Measurements from ENCODE around the gene RHOV. TPM values are rescaled to one million over a fixed set of nuclear protein-coding genes. Genes with fewer than 3 reads are reported as not detected.

Gene RHOV
- total RNA-seq, 1 donor from 2014 or later: 7.1 TPM

DNA sequence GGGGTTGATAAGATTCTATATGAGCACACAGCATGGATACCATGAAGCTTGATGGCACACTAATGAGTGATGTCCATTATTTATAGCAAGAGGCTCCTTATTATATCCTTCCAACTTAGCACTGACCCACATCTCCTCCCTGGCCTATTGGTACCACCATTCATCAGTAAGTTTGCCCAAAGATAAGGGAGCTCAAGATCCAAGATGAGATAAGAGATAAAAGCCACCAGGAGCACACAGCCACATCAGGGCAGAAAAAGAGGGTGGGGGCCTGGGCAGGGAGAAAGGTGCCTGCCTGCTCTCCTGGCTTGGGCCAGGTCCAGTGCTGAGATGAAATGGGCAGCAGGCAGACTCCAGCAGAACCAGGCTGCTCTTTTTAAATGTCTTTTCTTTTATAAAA is 41.1 kb downstream of the RHOV start:
- Histone ChIP-seq H3K4me3 (ENCODE audit: low read depth, low read length) (no peak overlapping the region), H3K36me3 (ENCODE audit: control insufficient read depth, insufficient read depth, low read length) (no peaks in the 10 kb centered on the region), H3K27me3 (ENCODE audit: control insufficient read depth, insufficient read depth, low read length) (no peaks in the 10 kb centered on the region)
- TF ChIP-seq, protein P1, sequence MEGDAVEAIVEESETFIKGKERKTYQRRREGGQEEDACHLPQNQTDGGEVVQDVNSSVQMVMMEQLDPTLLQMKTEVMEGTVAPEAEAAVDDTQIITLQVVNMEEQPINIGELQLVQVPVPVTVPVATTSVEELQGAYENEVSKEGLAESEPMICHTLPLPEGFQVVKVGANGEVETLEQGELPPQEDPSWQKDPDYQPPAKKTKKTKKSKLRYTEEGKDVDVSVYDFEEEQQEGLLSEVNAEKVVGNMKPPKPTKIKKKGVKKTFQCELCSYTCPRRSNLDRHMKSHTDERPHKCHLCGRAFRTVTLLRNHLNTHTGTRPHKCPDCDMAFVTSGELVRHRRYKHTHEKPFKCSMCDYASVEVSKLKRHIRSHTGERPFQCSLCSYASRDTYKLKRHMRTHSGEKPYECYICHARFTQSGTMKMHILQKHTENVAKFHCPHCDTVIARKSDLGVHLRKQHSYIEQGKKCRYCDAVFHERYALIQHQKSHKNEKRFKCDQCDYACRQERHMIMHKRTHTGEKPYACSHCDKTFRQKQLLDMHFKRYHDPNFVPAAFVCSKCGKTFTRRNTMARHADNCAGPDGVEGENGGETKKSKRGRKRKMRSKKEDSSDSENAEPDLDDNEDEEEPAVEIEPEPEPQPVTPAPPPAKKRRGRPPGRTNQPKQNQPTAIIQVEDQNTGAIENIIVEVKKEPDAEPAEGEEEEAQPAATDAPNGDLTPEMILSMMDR (IDR thresholded peaks at IDR 0.05; ENCODE audit: insufficient read depth, low read length, severe bottlenecking): no peak
- DNase-seq (ENCODE audit: low read depth) (no peak), FAIRE-seq (no peak)

DNA sequence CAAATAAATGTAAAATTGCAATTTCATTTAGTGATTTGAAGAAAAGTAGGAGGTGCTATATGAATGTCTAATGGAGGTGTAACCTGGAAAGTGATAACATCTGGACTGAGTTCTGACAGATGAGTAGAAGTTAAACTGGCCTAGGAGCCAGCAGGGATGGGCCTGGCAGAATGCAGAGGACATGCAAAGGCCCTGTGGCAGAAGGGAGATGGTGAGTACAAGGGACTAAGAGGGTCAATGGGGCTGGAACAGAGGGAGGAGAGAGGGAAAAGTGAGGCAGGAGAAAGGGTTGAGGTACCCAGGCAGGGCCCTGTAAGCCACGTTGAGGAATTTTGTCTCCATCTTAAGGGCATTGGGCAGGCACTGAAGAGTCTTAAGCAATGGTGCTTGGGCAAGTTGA is 42.2 kb downstream of the RHOV start:
- no peaks in the 10 kb centered on the region for H3K36me3 ChIP-seq (ENCODE audit: control insufficient read depth, insufficient read depth, low read length)
- H3K4me3 ChIP-seq (ENCODE audit: low read depth, low read length): no peak overlapping the region
- TF ChIP-seq, protein P1 (IDR thresholded peaks at IDR 0.05; ENCODE audit: insufficient read depth, low read length, severe bottlenecking): no peak
- no peak for DNase-seq (ENCODE audit: low read depth)
- FAIRE-seq: no peak
- no peaks in the 10 kb centered on the region for H3K27me3 ChIP-seq (ENCODE audit: control insufficient read depth, insufficient read depth, low read length)

DNA sequence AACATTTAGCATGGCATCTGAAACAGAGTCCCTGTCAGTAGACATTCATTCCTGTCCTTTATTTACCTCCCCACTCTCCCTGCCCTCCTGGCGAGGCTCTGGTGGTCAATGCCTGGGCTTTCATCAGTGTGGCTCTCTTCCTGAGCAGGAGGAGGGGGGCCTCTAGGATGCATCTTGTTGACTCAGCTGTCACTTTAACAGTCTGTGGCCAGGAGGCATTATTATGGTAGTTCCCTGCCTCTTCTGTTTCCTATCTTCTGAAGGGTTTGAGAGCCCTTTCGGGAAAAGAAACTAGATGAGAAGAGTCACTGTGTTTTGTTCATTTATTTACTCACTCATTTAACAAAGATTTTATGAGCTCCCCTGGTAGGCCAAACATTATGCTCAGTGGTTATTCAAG is 43.1 kb downstream of the RHOV start:
- Histone ChIP-seq H3K36me3 (ENCODE audit: control insufficient read depth, insufficient read depth, low read length) (no peaks in the 10 kb centered on the region), H3K27me3 (ENCODE audit: control insufficient read depth, insufficient read depth, low read length) (no peaks in the 10 kb centered on the region), H3K4me3 (ENCODE audit: low read depth, low read length) (no peak overlapping the region)
- DNase-seq (ENCODE audit: low read depth): no peak
- no peak for FAIRE-seq
- TF ChIP-seq, protein P1 (IDR thresholded peaks at IDR 0.05; ENCODE audit: insufficient read depth, low read length, severe bottlenecking): no peak

DNA sequence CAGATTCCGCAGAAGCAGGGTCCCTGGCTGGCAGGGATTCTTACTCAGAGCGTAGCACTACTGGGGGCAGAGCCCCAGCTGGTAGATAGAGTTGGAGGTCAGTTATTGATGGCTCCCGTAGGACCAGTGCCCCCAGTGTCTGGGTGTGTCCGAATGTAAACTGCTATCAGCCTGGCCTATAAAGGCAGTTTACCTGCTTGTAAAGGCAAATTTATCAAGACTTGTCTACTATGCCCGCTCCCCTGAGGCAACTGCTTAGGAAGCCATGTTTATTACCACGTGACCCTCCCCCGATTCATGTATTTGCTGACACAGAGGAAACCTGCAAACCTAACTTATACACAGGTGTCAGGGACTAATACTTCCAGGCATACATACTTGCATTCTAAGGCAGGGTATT is 44.9 kb downstream of the RHOV start:
- no peak for FAIRE-seq
- TF ChIP-seq, protein P1 (IDR thresholded peaks at IDR 0.05; ENCODE audit: insufficient read depth, low read length, severe bottlenecking): no peak
- no peak overlapping the region for H3K4me3 ChIP-seq (ENCODE audit: low read depth, low read length)

DNA sequence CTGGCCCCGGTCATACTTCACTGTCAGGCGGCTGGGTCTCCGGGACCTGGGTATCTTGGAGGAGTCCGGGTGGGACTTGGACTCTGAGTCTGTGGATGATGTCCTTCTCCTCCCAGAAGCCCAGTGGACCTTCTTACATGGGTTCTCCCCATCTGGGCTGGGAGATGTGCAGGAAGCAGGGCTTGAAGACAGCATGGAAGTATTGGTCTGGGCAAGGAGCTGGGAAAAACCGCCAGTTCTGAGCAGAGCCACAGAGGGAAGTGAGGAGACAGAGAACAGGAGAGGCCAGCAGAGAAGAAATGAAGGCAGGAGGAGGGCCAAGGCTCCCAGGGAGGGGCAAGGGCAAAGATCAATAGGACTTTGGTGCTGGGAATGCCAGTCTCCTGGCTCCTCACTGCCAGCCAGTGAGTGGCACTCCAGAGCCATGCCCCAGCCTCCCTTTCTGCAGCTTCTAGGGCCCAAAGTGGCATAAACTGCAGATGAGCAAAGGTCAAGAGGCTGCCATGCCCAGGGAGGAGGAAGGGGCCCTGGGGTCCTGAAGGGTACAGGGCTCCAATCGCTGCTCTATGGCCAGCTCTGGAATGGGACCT is 45.5 kb downstream of the RHOV start, which contains the start of gene PPP1R14D:
Gene PPP1R14D (minus strand): TSS at position 262 of the 590 bp plus-strand sequence. CDS start 67 bp downstream, at position 195.
- TF ChIP-seq, protein P1 (IDR thresholded peaks at IDR 0.05; ENCODE audit: insufficient read depth, low read length, severe bottlenecking): no peak
- FAIRE-seq: no peak
- Histone ChIP-seq H3K36me3 (ENCODE audit: control insufficient read depth, insufficient read depth, low read length) (no peaks in the 10 kb centered on the region), H3K4me3 (ENCODE audit: low read depth, low read length) (no peak within 1 kb of the TSS), H3K27me3 (ENCODE audit: control insufficient read depth, insufficient read depth, low read length) (no peaks in the 10 kb centered on the region)
- DNase-seq (ENCODE audit: low read depth): no peak

More for the DNA sequence above, 44.9 kb downstream of the RHOV start:
- Histone ChIP-seq H3K27me3 (ENCODE audit: control insufficient read depth, insufficient read depth, low read length) (no peaks in the 10 kb centered on the region), H3K36me3 (ENCODE audit: control insufficient read depth, insufficient read depth, low read length) (no peaks in the 10 kb centered on the region)
- DNase-seq (ENCODE audit: low read depth): no peak

All from bronchial epithelial cell (primary cell).